ENCODE results near the gene DHRS11.

DNA sequence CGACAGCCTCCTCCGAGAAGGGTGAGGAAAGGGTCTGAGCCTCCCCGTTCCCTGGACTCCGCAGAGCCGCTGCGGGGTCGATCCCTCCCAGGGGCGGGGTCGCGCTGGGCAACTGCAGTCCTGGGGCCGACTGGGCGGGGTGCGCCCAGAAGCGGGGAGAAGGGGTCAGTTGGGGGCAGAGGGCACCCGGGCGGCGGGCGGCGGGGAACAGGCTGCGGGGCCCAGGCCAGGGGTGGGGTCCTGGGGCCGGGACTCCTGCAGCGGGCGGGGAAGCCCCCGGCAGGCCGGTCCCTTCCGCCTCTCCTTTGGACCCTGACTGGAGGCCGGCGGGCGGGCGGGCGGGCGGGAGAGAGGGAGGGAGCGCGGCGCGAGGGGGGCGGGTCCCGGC, 46.6 kb upstream of the DHRS11 start:
- TF ChIP-seq, protein P1, sequence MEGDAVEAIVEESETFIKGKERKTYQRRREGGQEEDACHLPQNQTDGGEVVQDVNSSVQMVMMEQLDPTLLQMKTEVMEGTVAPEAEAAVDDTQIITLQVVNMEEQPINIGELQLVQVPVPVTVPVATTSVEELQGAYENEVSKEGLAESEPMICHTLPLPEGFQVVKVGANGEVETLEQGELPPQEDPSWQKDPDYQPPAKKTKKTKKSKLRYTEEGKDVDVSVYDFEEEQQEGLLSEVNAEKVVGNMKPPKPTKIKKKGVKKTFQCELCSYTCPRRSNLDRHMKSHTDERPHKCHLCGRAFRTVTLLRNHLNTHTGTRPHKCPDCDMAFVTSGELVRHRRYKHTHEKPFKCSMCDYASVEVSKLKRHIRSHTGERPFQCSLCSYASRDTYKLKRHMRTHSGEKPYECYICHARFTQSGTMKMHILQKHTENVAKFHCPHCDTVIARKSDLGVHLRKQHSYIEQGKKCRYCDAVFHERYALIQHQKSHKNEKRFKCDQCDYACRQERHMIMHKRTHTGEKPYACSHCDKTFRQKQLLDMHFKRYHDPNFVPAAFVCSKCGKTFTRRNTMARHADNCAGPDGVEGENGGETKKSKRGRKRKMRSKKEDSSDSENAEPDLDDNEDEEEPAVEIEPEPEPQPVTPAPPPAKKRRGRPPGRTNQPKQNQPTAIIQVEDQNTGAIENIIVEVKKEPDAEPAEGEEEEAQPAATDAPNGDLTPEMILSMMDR (IDR thresholded peaks at IDR 0.05) = no peak
- no peak for TF ChIP-seq POLR2A (IDR thresholded peaks at IDR 0.05)
